HCT116 (cell line): ENCODE data around the gene EXOSC1. TPM values are rescaled to one million over a fixed set of nuclear protein-coding genes. Genes with fewer than 3 reads are reported as not detected.
A peak's percentile ranks its signal among the peaks of the same experiment; 100 is the strongest.

Experiments
- ATAC-seq: fragments of 200-7000 bp; cut with Tn5 transposase; 2 replicates; pipeline ENCODE4 v1.9.1; 2020; ENCODE audit warnings: mild to moderate bottlenecking, moderate library complexity
- BruUV-seq: library from RNA; stranded (reverse); fragments of 400-500 nt; replicated peaks from 2 replicates; lab custom pipeline; 2021; lab: Mats Ljungman, UMichigan
- CTCF ChIA-PET: fragments of 300-600 bp; sonication (Branson Sonifier 250); formaldehyde crosslinking; loops from one replicate; lab custom pipeline; 2021; ENCODE audit warnings: antibody characterized with exemption; lab: Charles Lee
- POLR2A ChIA-PET: fragments of 300-600, 350-600 bp; sonication (Branson Sonifier 250); formaldehyde crosslinking; loops from one replicate; lab custom pipeline; 2021; ENCODE audit warnings: antibody characterized with exemption; lab: Charles Lee
- RAD21 ChIA-PET, 2 experiments: fragments of 300-600 bp; sonication (Branson Sonifier 250); formaldehyde crosslinking; loops; one replicate each; lab custom pipeline; 2023; ENCODE audit warnings: low total read pairs in 2 of 2; ENCODE audit not compliant: uncharacterized antibody in 2 of 2, unreplicated experiment in 2 of 2, low non-redundant PET in 1 of 2; lab: Charles Lee
- DNase-seq: peaks from one replicate; pipeline ENCODE4 v3.0.0-alpha.2; 2010; ENCODE audit warnings: low read depth, low spot score
- H2AFZ ChIP-seq: fragments of 200-600 bp; shearing (Covaris generic), sonication (generic); 2 replicates; pipeline ENCODE4 v1.6.1; 2017; ENCODE audit warnings: low read depth, mixed run types, mixed read lengths, antibody characterized with exemption, low read length; ENCODE audit not compliant: poor library complexity, severe bottlenecking
- H3K27ac ChIP-seq: 2 replicates; pipeline ENCODE4 v1.5.1; 2012; ENCODE audit warnings: low read depth, low read length
- H3K27me3 ChIP-seq: fragments of 200-600 bp; sonication (generic); 2 replicates; pipeline ENCODE4 v1.6.1; 2016; ENCODE audit warnings: mixed run types, low read length, mixed read lengths; ENCODE audit not compliant: insufficient read depth
- H3K36me3 ChIP-seq, 2 experiments: fragments of 200-500 bp in 1 of 2; fragments of 200-600 bp in 1 of 2; sonication (Bioruptor generic) in 1 of 2; sonication (generic) in 1 of 2; 2 replicates each; pipeline versions ENCODE4 v1.5.1 to v1.6.1; 2014 to 2016; ENCODE audit warnings: low read length in 2 of 2, inconsistent platforms in 1 of 2, mixed read lengths in 1 of 2, mixed run types in 1 of 2; ENCODE audit not compliant: insufficient read depth in 2 of 2, control insufficient read depth in 1 of 2
- H3K4me1 ChIP-seq, 2 experiments: fragments of 200-600 bp in 1 of 2; sonication (generic) in 1 of 2; 2 replicates each; pipeline versions ENCODE4 v1.5.1 to v1.6.1; 2012 to 2017; ENCODE audit warnings: low read length in 2 of 2, inconsistent platforms in 1 of 2, mild to moderate bottlenecking in 1 of 2, mixed read lengths in 1 of 2, mixed run types in 1 of 2, moderate library complexity in 1 of 2; ENCODE audit not compliant: insufficient read depth in 2 of 2, control insufficient read depth in 1 of 2
- H3K4me2 ChIP-seq: fragments of 200-600 bp; sonication (generic); 2 replicates; pipeline ENCODE4 v1.6.1; 2017; ENCODE audit warnings: mixed run types, low read length, mixed read lengths
- H3K4me3 ChIP-seq, 2 experiments: fragments of 200-600 bp in 1 of 2; sonication (generic) in 1 of 2; replicated peaks in 1 of 2; 2 replicates each; pipeline ENCODE4 v1.5.1; 2011 to 2016; ENCODE audit warnings: low read length in 2 of 2, control low read depth in 1 of 2, low read depth in 1 of 2, mild to moderate bottlenecking in 1 of 2, mixed read lengths in 1 of 2, mixed run types in 1 of 2
- H3K79me2 ChIP-seq: fragments of 200-600 bp; sonication (generic); 2 replicates; pipeline ENCODE4 v1.6.1; 2017; ENCODE audit warnings: mild to moderate bottlenecking, mixed run types, low read length, moderate library complexity, mixed read lengths; ENCODE audit not compliant: insufficient read depth
- H3K9ac ChIP-seq: fragments of 200-600 bp; sonication (generic); 2 replicates; pipeline ENCODE4 v1.6.1; 2016; ENCODE audit warnings: low read length, mixed read lengths
- H3K9me2 ChIP-seq: fragments of 200-600 bp; sonication (generic), shearing (Covaris generic); 2 replicates; pipeline ENCODE4 v1.6.1; 2017; ENCODE audit warnings: mixed run types, mild to moderate bottlenecking, moderate library complexity; ENCODE audit not compliant: insufficient read depth
- H3K9me3 ChIP-seq, 2 experiments: fragments of 200-500 bp in 1 of 2; fragments of 200-600 bp in 1 of 2; sonication (Bioruptor generic) in 1 of 2; sonication (generic) in 1 of 2; 2 replicates each; pipeline ENCODE4 v1.6.1; 2014 to 2017; ENCODE audit warnings: low read length in 2 of 2, mixed read lengths in 2 of 2, inconsistent platforms in 1 of 2, low read depth in 1 of 2, mild to moderate bottlenecking in 1 of 2, mixed run types in 1 of 2, moderate library complexity in 1 of 2; ENCODE audit not compliant: control insufficient read depth in 1 of 2, insufficient read depth in 1 of 2
- H4K20me1 ChIP-seq: fragments of 200-600 bp; sonication (generic), shearing (Covaris generic); 2 replicates; pipeline ENCODE4 v1.6.1; 2017; ENCODE audit warnings: mixed run types, mild to moderate bottlenecking, moderate library complexity; ENCODE audit not compliant: insufficient read depth
- CBX3 ChIP-seq: IDR thresholded peaks from 2 replicates; pipeline ENCODE4 v1.6.1; 2012; ENCODE audit warnings: low read depth
- CEBPB ChIP-seq: IDR thresholded peaks from 2 replicates; pipeline ENCODE4 v1.6.1; 2012; ENCODE audit warnings: low read depth
- CTCF ChIP-seq, 3 experiments: fragments of 200-600 bp in 1 of 3; sonication (generic) in 1 of 3; IDR thresholded peaks in 2 of 3; conservative IDR thresholded peaks in 1 of 3; 2 replicates each; pipeline ENCODE4 v1.5.1; 2012 to 2017; ENCODE audit warnings: low read depth in 2 of 3, low read length in 2 of 3, antibody characterized with exemption in 1 of 3, borderline replicate concordance in 1 of 3, control low read depth in 1 of 3, mild to moderate bottlenecking in 1 of 3, mixed read lengths in 1 of 3, mixed run types in 1 of 3, moderate library complexity in 1 of 3; ENCODE audit not compliant: insufficient read depth in 1 of 3
- EZH2 ChIP-seq: fragments of 200-600 bp; sonication (generic); IDR thresholded peaks from 2 replicates; pipeline ENCODE4 v1.6.1; 2017; ENCODE audit warnings: antibody characterized with exemption, mixed run types
- FOSL1 ChIP-seq: IDR thresholded peaks from 2 replicates; pipeline ENCODE4 v1.6.1; 2012; ENCODE audit warnings: low read depth
- JUND ChIP-seq: IDR thresholded peaks from 2 replicates; pipeline ENCODE4 v1.6.1; 2012
- RAD21 ChIP-seq: IDR thresholded peaks from 2 replicates; pipeline ENCODE4 v1.6.1; 2012; ENCODE audit warnings: low read depth, mild to moderate bottlenecking
- SIN3A ChIP-seq: IDR thresholded peaks from 2 replicates; pipeline ENCODE4 v1.6.1; 2012; ENCODE audit warnings: low read depth
- YY1 ChIP-seq: IDR thresholded peaks from 2 replicates; pipeline ENCODE4 v1.6.1; 2011; ENCODE audit warnings: low read length, low read depth, moderate library complexity, mild to moderate bottlenecking; ENCODE audit not compliant: insufficient replicate concordance; ENCODE audit errors: extremely low read depth
- ZNF274 ChIP-seq: fragments of 200-500 bp; sonication (Bioruptor generic); IDR thresholded peaks from 2 replicates; pipeline ENCODE4 v1.6.1; 2014; ENCODE audit warnings: mild to moderate bottlenecking, low read depth, low read length, inconsistent platforms
- intact Hi-C: fragments of 100-400 bp; cut with micrococcal nuclease; formaldehyde crosslinking; loops from 2 replicates; pipeline ENCODE4 v1.10.0; 2022
- total RNA-seq: library from RNA; stranded (reverse); gene quantifications from one replicate; pipeline ENCODE4 v1.2.1, GENCODE V29; 2021; ENCODE audit not compliant: unreplicated experiment

The EXOSC1 gene
- total RNA-seq, 1 experiment from 2014 or later: 38.9 TPM

- TF ChIP-seq CEBPB (no peak), FOSL1 (no peak)
- TF ChIP-seq, all 23 proteins: peak for 0
These were observed 11.8 kb downstream of the EXOSC1 start (continued) for GRCh38 chr10:97434055-97434454.

- ChIA-PET POLR2A (no interaction called here), CTCF (no interaction called here), RAD21 (no interaction called here)
- H3K9ac ChIP-seq: no peak overlapping the region
- H3K4me3 ChIP-seq: no peak overlapping the region
- H2AFZ ChIP-seq: no peak overlapping the region
- no peaks in the 10 kb centered on the region for H3K27me3 ChIP-seq
- H3K27ac ChIP-seq: no peak overlapping the region
- peak overlapping the region; percentile 85; the same call in 1 of the 2 replicates for H3K4me2 ChIP-seq
- peaks cover 8 to 24% of the 10 kb centered on the region in 2 experiments for H3K4me1 ChIP-seq
- no peaks in the 10 kb centered on the region for H3K9me2 ChIP-seq
- ATAC-seq (no peak), DNase-seq (no peak)
- H3K36me3 ChIP-seq: peaks cover 29 to 45% of the 10 kb centered on the region in 2 experiments
- H4K20me1 ChIP-seq: peaks cover 14% of the 10 kb centered on the region; the same call in 1 of the 2 replicates
- peaks cover 66% of the 10 kb centered on the region for H3K79me2 ChIP-seq
- no peaks in the 10 kb centered on the region for H3K9me3 ChIP-seq
- intact Hi-C loops: no loop called here
- no TSS peak for BruUV-seq
- TF ChIP-seq YY1 (no peak), SIN3A (no peak), JUND (no peak), EZH2 (no peak), CTCF (IDR thresholded peaks at IDR 0.05 in 2 of 3, conservative IDR thresholded peaks at IDR 0.05 in 1 of 3; ENCODE audit: borderline replicate concordance in 1 of 3, insufficient read depth in 1 of 3, low read depth in 2 of 3, low read length in 2 of 3) (no peak), CBX3 (no peak), ZNF274 (no peak), RAD21 (no peak)
These were observed 17.2 kb downstream of the EXOSC1 start for GRCh38 chr10:97428572-97428981.
